Activated T-helper 9 cell treated with anti-CD3 and anti-CD28 coated beads, Interleukin-2, amount 50 U/mL, for 16 hours (primary cell): ENCODE data around the gene CYB561D1.
A peak's percentile ranks its signal among the peaks of the same experiment; 100 is the strongest.

Experiments used
- DNase-seq: peaks from one replicate; pipeline ENCODE4 v3.0.0-alpha.2; 2020; ENCODE audit warnings: low read depth

Gene CYB561D1

DNA sequence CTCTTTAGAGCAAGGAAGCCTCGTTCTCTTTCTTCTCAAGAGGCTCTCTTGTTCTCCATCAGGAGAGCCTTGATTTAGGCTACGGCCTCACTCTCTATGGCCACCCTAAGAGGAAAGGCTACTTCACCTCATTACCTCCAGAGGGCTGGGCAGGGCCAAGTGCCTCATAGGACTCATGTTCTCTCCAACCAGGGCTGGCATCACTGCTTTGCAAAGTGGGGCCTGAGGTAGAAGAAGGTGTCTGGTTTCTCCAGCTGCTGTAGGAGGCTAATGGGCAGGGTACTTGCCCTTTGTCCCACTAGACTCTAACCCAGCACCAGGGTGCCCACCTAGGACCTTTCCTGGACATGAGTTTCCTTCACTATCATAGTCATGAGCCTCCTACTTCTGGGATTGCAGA is 12.2 kb upstream of the CYB561D1 start:
- no peak for DNase-seq

DNA sequence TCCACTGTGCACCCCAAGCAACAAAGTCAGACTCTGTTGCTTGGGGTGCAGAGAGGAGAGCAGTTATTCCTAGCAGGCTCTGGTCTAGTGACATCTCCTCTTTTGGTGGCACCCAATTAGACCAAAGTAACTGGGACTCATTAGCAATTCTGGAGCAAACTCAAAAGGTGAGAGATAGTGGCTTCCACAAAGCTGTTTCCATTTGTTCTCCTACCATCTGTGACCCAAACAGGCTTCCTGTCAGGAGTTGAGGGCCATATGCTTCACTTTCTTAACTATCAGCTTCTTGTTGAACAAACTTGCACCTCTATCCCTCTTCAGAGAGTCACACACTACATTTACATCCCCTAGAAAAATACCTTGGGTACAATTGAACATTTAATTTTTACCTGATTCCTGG is 11.7 kb upstream of the CYB561D1 start:
- DNase-seq: no peak

DNA sequence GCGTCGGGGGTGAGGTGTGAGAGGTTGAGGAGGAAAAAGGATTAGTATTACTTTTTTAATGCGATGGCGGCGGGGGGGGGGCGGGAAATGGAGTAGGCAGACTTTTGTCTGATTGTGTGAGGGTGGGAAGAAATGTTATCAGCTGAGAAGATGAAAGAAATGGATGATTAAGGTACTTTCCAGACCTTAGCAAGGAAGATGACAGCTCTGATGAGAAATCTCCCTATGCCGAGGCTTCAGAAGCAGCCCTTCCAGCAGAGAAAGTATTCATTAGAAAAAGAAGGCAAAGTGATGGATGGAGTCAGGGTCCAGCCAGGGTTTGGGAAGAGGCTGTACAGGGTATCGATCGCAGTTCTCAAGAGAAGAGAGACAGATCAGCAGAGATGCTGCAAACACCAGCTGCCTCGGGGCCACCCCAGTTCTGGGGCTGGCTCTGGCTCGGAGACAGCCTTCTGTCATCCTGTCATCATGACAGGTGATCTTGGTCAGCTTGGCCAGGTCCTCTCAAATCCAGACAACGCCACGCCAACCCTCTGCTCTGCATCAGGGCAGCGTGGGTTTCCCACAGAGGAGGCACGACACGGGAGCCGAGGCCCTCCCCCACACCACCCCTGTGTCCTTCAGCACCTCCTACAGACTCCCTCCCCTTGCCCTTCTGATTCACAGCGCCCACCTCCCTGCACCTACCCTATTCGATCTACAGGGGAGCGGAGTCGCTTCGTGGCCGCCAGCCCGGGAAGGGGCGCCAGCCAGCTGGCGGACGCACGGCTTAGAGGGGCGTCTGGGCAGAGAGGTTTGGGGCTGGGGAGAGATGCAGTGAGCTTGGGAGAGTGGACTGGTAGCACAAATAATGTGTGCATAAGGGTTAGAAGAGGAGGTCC is 10.9 kb upstream of the CYB561D1 start:
- peak; percentile 20 for DNase-seq

DNA sequence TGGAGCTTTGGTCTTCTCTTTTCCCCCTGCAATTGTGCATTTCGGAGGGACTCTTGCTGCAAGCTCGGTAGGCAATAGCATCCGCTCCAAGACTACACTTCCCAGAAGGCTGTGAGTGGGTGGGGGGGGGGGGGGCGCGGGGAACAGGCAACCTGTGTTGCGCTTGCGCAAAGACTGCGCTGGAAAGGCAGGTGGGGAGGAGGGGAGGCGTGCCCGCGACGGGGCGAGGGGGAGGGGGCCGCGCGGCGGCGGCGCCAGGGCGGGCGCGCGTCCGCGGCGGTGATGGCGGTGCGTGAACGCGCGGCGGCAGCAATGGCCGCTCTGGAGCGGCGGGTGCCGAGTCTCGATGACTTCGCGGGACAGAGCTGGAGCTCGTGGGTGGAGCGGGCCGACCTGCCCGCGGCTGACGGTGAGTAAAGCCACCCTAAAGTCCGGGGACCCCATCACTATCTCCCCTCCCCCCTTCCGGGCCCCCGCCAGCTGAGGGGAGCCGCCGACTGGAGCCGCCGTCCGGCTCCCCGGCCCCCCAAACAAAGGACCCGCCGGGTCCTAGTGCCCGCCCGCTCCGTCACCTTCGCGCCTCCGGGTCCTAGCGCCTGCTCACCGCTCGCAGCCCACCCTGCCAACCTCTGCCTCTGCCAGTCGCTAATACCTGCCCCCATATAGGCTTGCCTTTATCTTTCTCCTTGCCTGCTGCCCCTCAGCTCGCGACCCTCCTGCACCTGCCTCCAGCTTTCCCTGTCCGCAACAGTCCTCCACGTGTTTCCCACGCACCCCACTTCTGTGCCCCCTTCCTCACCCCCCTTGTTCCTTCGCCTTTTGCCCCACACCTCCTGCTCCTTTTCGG is 10.0 kb upstream of the CYB561D1 start, which contains the start of gene ATXN7L2:
ATXN7L2 (plus strand) TSS at position 234 of the 847 bp plus-strand sequence; CDS start at position 283, 49 bp downstream.
- DNase-seq: peak; percentile 90

DNA sequence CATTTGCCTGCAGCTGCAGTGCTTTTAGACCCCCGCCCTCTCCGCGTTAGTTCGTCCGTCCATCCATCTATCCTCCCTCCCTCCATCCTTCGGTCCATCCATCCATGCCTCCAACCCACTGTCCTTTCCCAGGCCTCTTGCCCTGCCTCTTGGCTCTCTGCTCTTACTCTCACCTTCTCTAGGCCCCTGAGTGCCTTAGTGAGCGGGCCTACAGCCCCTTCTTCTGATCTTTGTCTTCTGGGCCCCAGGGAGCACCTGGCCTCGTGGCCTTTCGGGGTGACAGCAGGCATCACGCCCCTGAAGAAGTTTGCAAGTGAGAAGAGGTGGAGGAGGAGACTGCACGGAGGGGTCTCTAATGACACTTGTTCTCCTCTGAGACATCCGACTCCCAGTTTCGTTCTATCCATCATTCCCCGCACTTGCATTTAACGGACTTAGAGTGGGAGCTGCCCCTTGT is 9.3 kb upstream of the CYB561D1 start:
- DNase-seq: no peak

DNA sequence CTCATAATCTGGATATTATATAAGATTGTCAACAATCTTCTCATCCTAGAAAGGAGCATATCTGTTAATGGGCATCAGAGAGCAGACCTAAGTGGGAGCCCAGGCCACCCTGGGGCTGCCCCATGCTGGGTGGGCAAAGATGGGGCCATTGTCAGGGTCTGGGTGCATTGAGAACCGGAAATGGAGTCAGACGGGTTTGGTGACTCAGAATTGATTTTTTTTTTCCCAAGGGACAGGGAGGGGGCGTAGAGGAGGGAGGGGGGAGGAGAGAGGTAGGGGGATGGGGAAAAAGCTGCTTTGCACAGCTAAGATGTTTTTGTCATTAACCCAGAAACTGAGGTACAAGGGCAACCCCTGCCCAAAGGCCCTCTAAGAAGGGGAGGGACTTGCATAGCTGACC is 8.9 kb upstream of the CYB561D1 start:
- no peak for DNase-seq

DNA sequence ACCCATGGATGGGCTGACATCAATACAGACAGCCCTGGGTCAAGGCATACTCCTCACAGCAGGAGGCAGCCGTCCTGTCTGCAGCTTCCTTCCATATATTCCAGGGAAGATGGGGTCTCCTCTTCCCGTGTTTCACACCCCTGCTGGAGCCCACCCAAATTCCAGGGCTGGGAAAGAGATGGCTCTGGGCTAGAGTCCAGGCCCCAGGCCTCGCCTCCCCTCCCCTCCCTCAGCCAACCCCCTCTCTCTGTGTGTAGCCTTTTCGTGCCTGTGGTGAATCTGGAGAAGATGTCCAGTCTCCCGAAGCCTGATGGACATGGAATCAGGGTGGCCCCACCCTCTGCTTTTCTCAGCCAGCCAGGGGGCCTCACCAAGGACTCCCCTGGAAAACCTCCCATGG is 6.6 kb upstream of the CYB561D1 start:
- DNase-seq: no peak

DNA sequence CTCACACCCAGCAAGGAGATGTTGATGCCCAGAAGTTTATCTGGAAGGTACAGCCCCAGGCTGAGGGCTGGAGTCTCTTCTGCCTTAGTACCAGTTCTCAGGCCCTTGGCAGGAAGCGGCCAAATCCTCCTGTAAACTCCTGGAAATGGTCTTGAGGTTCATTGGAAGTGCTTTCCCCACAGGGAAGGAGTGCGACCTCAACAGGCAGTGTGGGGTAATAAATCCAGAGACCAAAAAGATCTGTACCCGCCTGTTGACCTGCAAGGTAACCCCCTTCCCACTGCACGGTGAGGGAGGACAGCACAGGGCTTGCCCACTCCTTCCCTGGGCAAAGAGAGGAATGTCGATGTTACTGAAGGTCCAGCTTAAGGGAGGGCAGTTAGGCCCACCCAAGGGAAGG is 5.7 kb upstream of the CYB561D1 start:
- DNase-seq: no peak

DNA sequence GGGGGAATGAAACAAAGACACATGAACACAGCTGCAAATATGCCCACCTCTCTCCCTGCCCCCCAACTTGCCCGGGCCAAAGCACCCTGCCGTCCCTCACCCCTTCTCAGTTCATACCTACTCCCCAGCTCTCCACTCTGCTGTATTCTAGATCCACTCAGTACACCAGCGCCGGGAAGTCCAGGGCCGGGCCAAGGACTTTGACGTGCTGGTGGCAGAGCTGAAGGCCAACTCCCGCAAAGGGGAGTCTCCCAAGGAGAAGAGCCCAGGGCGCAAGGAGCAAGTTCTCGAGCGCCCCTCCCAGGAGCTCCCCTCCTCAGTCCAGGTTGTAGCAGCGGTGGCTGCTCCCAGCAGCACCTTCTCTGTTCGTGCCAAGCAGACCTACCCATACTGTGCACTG is 5.2 kb upstream of the CYB561D1 start:
- no peak for DNase-seq

DNA sequence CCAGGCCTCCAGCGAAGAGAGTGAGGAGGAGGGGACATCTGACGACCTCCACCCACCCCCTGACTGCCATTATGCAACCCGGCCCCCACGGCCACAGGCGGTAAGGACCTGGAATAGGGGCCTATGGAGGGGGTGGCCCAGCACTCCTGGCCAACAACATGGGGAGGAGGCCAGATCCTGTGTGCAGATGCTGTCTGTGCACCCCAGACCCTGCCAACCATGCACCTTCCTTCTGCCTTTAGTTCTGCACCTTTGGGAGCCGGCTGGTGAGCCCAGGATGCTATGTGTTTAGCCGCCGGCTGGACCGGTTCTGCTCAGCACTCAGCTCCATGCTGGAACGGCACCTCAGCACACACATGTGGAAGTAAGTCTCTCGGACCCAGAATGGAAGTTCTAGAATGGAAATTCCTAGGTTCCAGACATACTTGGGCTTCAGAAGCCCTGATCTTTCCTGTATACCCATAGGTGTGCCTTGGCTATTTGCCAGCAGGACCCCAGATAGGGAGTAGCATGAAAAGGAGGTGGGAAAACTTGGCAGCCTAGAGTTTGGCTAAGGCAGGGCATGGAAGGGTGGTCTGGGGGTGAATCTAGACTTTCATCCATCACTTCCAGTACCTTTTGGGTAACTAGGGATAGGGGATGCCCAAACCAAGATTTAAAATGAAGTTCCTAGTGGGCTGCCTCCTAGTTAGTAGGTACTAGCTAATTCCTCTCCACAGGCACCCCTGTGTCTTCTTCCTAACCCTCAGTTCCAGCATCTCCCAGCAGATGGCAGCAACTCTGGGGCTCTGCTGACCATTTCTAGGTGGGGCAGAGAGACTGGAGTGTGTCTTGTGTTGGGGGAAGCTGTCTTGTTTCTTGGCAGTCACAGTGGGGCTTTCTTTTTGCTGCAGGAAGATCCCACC is 3.6 kb upstream of the CYB561D1 start:
- peak; percentile 54 for DNase-seq

DNA sequence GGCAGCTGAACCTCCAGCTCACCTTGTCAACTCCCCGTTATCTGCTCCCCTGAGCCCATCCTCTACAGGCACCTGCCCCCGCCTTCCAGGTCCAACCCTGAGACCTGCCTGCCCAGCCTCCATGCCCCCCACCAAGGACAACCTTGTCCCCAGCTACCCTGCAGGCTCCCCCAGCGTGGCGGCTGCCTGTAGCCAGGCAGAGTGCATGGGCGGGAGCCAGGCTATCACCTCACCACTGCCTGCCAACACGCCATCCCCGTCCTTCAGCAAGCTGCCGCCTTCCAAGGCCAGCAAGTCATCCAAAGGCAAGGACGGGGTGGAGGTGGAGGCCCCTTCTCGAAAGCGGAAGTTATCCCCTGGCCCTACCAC is 3.0 kb upstream of the CYB561D1 start:
- no peak for DNase-seq

DNA sequence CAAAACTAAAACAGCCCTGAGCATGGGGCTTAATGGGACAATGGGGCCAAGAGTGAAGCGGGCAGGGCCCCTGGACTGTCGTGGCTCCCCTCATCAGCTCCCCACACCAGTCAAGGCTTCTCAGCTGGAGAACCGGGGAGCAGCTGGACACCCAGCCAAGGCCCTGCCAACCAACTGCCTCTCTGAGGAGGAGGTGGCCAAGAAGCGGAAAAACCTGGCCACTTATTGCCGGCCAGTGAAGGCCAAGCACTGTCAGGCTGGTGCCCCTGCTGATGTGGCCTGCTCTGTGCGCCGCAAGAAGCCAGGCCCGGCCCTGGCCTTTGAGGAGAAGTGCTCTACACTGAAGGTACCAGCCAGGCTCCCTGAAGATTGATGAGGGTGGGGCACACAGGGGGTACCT is 2.5 kb upstream of the CYB561D1 start:
- DNase-seq: no peak

DNA sequence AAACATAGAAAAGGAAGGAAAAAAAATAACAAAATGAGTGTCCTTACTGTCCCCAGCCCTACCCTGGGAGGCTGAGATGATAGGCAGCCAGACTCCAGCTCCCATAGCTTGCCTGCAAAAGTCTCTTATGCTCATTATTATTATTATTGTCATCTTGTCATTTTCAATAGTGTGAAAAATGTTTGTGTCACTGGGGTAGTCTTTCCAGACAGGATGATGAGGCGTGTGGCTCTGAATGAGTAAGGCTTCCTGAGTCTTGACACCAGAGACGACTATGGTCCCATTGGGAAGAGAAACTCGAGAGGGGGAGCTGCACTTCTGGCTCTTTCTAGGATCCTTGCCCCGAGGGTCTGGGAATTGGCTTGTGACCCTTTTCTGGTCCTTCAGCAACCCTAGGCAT is 1.1 kb upstream of the CYB561D1 start:
- no peak for DNase-seq

DNA sequence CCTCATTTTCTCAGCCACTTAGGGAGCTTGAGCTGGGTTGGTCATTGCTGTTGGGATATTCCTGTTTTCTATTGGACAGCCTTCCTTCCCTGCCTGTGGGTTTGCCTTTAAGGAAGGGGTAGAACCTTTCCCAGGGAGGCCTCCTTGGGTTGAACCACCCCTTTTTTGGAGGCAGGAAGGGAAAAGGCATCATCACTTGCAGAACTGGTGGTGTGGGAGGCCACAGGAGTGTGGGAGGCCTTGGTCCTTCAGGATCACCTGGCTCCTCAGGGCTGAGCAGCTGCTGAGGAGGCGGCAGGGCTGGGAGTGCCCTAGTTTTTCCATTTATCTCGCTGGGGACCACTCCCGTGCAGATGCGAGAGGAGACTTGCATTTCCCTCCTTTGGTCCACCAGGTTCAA is 667 bp upstream of the CYB561D1 start:
- no peak for DNase-seq

DNA sequence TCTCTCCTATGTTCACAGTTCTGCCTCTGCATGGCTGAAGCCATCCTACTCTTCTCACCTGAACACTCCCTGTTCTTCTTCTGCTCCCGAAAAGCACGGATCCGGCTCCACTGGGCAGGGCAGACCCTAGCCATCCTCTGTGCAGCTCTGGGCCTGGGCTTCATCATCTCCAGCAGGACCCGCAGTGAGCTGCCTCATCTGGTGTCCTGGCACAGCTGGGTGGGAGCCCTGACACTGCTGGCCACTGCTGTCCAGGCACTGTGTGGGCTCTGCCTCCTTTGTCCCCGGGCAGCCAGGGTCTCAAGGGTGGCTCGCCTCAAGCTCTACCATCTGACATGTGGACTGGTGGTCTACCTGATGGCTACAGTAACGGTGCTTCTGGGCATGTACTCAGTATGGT is 1.8 kb downstream of the CYB561D1 start:
- DNase-seq: no peak

DNA sequence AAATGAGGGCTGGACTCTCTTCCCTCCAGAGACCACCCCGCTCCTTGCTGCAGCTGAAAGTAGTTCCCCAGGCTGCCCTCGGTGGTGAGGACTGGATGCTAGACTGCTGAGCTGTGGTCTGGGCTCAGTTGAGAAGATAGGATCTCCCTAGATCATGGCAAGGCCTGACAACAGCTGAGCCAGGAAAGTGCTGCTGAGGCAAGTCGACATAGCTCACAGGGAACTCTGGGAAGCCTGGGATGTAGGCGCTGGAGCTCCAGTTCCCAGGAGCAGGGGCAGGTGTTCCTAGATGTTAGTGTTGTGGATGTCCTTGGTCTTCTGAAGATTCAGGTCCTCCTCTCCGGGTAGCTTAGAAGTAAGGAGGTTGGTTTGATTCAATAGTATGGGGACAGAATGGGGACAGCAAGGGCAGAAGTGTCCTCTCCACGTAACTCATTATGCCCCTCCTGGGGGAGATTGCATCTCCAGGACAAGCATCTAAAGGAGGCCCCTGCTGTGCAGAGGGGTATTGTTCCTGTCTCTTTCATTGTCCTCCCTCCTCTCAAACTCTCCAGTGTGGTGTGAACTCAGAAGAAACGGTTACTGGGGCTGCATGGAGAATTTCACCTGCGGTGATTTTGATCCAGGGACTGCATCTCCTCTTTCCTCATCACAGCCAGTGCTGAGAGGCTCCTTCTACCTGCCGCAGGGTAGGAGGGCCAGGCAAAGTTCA is 3.7 kb downstream of the CYB561D1 start:
- DNase-seq: no peak

DNA sequence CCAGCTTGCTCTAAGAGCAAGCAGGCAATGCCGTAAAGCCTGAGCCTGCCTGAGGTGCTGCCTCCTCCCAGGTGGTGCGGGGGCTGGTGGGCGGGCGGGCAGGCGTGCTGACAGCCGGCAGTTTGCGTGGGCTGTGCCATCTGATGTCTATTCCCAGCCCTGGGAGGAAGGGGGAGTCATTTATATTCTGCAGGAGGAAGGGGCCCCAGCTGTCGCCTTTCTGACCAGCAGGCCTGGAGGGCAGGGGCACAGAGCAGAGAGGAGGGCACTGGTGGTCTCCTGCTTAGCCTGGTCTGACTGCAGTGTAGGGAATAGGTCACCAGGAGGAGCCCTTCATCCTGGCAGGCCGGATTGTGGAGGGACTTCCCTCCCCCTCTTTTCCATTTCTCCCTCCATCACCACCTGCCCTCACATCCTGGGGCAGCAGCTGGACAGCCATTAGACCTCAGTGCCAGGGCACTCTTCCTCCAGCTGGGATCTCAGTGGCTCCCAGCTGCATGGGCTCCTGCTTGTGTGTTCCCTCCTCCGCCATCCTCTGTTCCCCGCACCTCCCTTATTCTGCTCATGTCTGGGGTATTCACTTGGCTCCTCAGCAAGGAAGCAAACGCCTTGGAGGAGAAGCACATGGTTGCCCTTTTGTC is 4.4 kb downstream of the CYB561D1 start:
- DNase-seq: no peak

DNA sequence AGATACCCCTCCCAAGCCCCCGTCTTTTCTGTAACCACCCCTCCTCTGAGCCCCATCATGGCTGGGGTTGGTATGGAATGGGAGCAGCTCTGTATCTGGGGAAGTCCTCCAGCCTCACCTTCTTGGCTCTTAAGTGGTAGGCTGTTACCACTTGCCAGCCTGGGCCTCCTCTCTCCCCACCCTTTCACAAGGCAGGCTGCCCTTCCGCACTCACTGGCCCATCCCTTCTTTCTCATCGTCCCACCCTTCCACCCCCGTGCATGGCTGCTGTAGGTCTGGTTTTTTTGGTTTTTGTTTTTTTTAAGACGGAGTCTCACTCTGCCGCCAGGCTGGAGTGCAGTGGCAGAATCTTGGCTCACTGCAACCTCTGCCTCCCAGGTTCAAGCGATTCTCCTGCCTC is 5.2 kb downstream of the CYB561D1 start:
- no peak for DNase-seq

DNA sequence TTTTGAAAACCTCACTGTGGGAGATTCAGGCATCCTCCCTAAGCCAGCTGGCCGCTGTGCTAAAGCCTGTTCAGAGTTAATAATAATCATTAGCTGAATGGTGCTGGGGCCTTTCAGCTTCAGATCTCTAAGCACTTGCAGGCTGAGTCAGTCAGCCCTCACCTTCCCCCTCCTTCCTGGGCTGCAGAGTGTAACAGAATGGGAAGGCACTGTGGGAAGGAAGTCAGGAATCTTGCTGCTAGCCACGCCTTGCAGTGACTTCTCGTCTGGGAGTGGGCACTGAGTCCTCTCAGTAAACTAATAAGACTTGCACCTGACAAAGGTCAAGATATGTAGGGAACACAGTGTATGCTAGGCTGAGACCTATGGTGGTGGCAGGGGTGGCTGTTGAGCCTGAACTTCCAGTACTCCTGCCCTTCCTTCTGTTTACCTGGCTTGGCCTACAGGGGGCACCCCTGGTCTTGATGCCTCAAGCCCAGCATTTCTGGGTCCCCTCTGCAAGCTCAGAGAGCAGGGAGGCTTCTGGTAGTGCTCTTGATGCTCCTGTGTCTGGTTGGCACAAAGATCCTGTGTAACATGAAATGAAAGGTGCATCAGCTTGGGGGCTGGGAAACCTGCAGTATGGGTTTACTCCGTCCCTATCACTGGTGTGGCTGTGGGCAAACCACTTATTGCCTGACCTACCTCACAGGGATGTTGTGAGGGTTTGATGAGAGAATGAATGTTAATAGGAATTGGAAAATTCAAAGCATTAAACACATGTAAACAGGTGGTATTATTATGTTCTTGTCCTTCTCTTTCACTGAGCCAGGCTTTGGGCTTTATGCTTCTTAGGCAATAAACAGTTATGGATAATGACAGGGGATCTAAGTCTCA is 6.0 kb downstream of the CYB561D1 start:
- DNase-seq: peak; percentile 36

DNA sequence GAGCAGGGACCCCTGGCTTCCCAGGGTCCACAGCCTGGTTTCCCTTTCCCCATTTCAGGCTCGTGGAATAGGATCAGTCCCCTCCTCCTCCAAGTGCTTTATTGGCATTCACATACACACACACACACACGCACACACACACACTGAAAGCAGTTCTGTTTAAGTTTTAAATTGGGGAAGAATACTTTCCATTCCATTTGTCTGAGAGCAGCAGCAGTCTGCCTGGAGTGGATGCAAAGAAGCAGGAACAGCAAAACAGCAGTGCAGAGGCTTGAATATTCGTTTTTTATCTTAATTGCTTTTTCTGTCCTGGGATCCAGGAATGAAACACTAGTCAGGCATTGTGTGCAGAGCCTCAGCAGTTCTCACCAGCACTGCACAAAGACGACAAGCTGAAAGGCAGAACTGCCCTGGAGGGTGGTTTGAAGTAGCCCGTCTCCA is 7.1 kb downstream of the CYB561D1 start:
- DNase-seq: no peak
